ENCODE measurements around the gene FGFR3. TPM values are rescaled to one million over a fixed set of nuclear protein-coding genes. Genes with fewer than 3 reads are reported as not detected.

Gene FGFR3
- total and polyA plus RNA-seq, 9 of the 15 experiments (the other 6 are each of a cell fraction or from before 2014, with no cell fraction given): 1.2 to 60.4 (median 12.7) TPM

GRCh38 chr4:1747603-1747967 lies 45.5 kb upstream of the FGFR3 start:
- H3K36me3 ChIP-seq (ENCODE audit: control insufficient read depth, insufficient read depth, low read length): peaks cover 25% of the 10 kb centered on the region; the same call in 1 of the 3 replicates
- H3K9me3 ChIP-seq (replicated peaks; ENCODE audit: control insufficient read depth, insufficient read depth, low read depth, low read length): no peaks in the 10 kb centered on the region
- ChIA-PET POLR2A (interaction anchor here (1.0 to 1.3 kb wide), 4 partner anchors 8 to 61 kb away, joined by 3 to 10 read pairs (median 3); no protein-coding TSS in a partner anchor), CTCF (ENCODE audit: low intra/inter-chr PET ratio) (interaction anchor here (1.2 to 6.2 kb wide), 2 partner anchors 62 to 152 kb away, joined by 6 to 94 read pairs; no protein-coding TSS in a partner anchor)
- no peak overlapping the region for H3K27ac ChIP-seq (ENCODE audit: extremely low read depth, low read depth, low read length)
- H3K4me2 ChIP-seq (ENCODE audit: insufficient read depth, low read length): no peak overlapping the region
- no peak overlapping the region for H3K4me3 ChIP-seq
- DNase-seq (ENCODE audit: extremely low read depth in 1 of 4, low spot score in 3 of 4) (no peak), ATAC-seq (no peak), FAIRE-seq (no peak)
- 0 out of 4 replicates have a peak overlapping the region, but pooled peaks of 1 of the 2 experiments have one; percentile 9 for H3K9ac ChIP-seq (ENCODE audit: insufficient read depth in 1 of 2, low read depth in 2 of 2, low read length in 2 of 2)
- H3K79me2 ChIP-seq (ENCODE audit: control insufficient read depth, insufficient read depth, low read length): no peaks in the 10 kb centered on the region
- peaks cover 6 to 84% of the 10 kb centered on the region in 2 experiments for H3K4me1 ChIP-seq (replicated peaks in 1 of 2; ENCODE audit: control insufficient read depth in 2 of 2, insufficient read depth in 2 of 2, low read length in 2 of 2)
- BruUV-seq (replicated peaks): no TSS peak
- peaks cover 5% of the 10 kb centered on the region for H3K9me1 ChIP-seq (ENCODE audit: control insufficient read depth, insufficient read depth, low read length)
- TF ChIP-seq MXD1 (CRISPR knock-in tag; IDR thresholded peaks at IDR 0.05; ENCODE audit: borderline replicate concordance, poor library complexity, severe bottlenecking): no peak
- TF ChIP-seq POLR2G (IDR thresholded peaks at IDR 0.05; ENCODE audit: low read depth, low read length): 0 out of 2 replicates have a peak, but pooled peaks have one; percentile 2
- TF ChIP-seq, protein P1, sequence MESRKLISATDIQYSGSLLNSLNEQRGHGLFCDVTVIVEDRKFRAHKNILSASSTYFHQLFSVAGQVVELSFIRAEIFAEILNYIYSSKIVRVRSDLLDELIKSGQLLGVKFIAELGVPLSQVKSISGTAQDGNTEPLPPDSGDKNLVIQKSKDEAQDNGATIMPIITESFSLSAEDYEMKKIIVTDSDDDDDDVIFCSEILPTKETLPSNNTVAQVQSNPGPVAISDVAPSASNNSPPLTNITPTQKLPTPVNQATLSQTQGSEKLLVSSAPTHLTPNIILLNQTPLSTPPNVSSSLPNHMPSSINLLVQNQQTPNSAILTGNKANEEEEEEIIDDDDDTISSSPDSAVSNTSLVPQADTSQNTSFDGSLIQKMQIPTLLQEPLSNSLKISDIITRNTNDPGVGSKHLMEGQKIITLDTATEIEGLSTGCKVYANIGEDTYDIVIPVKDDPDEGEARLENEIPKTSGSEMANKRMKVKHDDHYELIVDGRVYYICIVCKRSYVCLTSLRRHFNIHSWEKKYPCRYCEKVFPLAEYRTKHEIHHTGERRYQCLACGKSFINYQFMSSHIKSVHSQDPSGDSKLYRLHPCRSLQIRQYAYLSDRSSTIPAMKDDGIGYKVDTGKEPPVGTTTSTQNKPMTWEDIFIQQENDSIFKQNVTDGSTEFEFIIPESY (CRISPR knock-in tag; IDR thresholded peaks at IDR 0.05): peak; percentile 96
- TF ChIP-seq ZNF740 (CRISPR knock-in tag; IDR thresholded peaks at IDR 0.05): 0 out of 2 replicates have a peak, but pooled peaks have one; percentile 17
- TF ChIP-seq ZNF740 (tag; IDR thresholded peaks at IDR 0.05): no peak
- WGBS (ENCODE audit: insufficient coverage, low coverage, missing lambda C conversion rate): 60% methylated on average over 16 of the region's 16 CpGs
- H3K27me3 ChIP-seq (ENCODE audit: control insufficient read depth in 2 of 2, insufficient read depth in 2 of 2, low read length in 2 of 2): no peaks in the 10 kb centered on the region
- H4K20me1 ChIP-seq (replicated peaks; ENCODE audit: control insufficient read depth, insufficient read depth, low read length): no peaks in the 10 kb centered on the region
- in situ Hi-C loops (cut with MboI) (no loop called here), intact Hi-C loops (cut with micrococcal nuclease) (loop anchor here (5.0 kb wide), 2 partner anchors 160 to 440 kb away; no protein-coding TSS in a partner anchor)
- no peak overlapping the region for H2AFZ ChIP-seq (ENCODE audit: low read depth, low read length)
